Endothelial cell (in vitro differentiated cells): ENCODE results near the gene U2AF1. TPM values are rescaled to one million over a fixed set of nuclear protein-coding genes. Genes with fewer than 3 reads are reported as not detected.
"Not testable (repeated sequence)": the region's sequence is repeated elsewhere in the genome, so short reads cannot be mapped to it uniquely, and the experiment has no call there.

Experiments
- DNase-seq: peaks from one replicate; pipeline ENCODE4 v3.0.0; 2021; ENCODE audit warnings: low spot score
- H3K27ac Mint-ChIP-seq: one replicate; pipeline ENCODE4 v1.8.0; 2021; ENCODE audit warnings: mixed read lengths, inconsistent platforms; ENCODE audit not compliant: unreplicated experiment
- H3K27me3 Mint-ChIP-seq: one replicate; pipeline ENCODE4 v1.8.0; 2021; ENCODE audit warnings: mild to moderate bottlenecking, moderate library complexity, mixed read lengths, inconsistent platforms; ENCODE audit not compliant: unreplicated experiment
- H3K36me3 Mint-ChIP-seq: one replicate; pipeline ENCODE4 v1.8.0; 2021; ENCODE audit warnings: mild to moderate bottlenecking, low read depth, mixed read lengths, inconsistent platforms; ENCODE audit not compliant: unreplicated experiment
- H3K4me1 Mint-ChIP-seq: one replicate; pipeline ENCODE4 v1.8.0; 2021; ENCODE audit warnings: mild to moderate bottlenecking, mixed read lengths, inconsistent platforms; ENCODE audit not compliant: unreplicated experiment
- H3K4me3 Mint-ChIP-seq: one replicate; pipeline ENCODE4 v1.8.0; 2021; ENCODE audit warnings: mild to moderate bottlenecking, mixed read lengths, inconsistent platforms; ENCODE audit not compliant: unreplicated experiment
- H3K9me3 Mint-ChIP-seq: one replicate; pipeline ENCODE4 v1.8.0; 2021; ENCODE audit warnings: mixed read lengths, inconsistent platforms; ENCODE audit not compliant: unreplicated experiment
- total RNA-seq: library from RNA; stranded (reverse); fragmentation: NEBNext Ultra II Directional; extraction: Animal tissue kit (Norgen Biotek cat#: 25700); gene quantifications from one replicate; pipeline ENCODE4 v1.2.1, GENCODE V29; 2021; ENCODE audit not compliant: unreplicated experiment

The U2AF1 gene
- total RNA-seq, 1 donor from 2014 or later: 28.6 TPM

DNA sequence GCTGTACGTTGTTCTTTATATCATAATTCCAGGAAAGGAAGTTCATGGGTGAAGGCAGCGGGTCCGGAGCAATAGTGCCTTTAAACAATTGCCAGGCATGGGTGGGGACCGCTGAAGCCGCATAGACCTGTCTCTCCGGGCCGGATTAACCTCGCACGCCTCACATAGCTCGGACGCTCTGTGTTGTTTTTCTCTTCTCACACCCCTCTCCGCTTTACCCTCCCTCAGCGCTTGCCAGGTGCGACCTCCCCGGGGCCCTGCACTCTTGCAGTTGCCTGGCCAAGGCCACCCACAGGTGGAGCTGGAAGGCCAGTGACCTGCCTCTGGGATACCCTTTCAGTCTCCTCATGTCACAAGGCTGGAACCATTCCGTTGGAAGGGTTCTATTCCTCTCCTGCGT is 807 bp upstream of the U2AF1 start:
- not testable (repeated sequence) for H3K9me3 Mint-ChIP-seq, H3K4me3 Mint-ChIP-seq, H3K27ac Mint-ChIP-seq, H3K4me1 Mint-ChIP-seq, H3K36me3 Mint-ChIP-seq, DNase-seq, H3K27me3 Mint-ChIP-seq

DNA sequence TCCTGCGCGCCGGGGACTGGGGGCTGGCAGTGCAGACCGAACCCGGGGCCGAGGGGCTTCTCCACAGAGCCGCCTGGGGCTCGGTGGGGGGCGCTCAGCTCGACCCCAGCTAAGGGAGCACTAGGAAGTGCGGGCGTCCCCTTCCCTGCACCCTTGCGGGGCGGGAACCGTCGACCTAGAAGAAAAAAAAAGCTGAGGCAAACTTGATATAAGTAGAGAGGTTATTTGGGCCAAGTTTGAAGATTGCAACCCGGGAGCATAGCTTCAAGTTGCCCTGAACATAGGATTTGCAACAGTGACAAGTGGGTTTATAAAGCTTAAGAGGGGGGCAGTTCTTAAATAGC is 396 bp upstream of the U2AF1 start:
- H3K4me1 Mint-ChIP-seq, H3K36me3 Mint-ChIP-seq, H3K9me3 Mint-ChIP-seq, H3K4me3 Mint-ChIP-seq, H3K27me3 Mint-ChIP-seq, DNase-seq, H3K27ac Mint-ChIP-seq: not testable (repeated sequence)

DNA sequence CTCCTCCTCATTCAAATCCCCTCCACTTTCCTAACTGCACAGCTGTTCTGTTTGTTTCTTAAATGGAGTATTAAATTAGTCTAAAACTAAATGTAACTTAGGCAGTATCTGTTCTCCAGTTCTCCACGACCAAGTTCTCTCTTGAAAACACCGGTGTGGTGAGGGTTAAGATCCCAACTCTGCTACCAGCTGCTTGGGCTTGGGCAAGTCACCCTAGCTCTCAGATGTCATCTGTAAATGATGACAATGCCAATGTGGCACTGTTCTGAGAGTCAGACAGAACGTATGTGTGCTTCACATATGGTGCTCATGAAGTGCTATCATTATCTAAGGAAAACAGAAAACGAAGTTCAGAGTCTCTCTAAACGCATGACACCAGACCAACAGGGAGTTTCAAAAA is 2.7 kb downstream of the U2AF1 start:
- not testable (repeated sequence) for H3K27me3 Mint-ChIP-seq, H3K9me3 Mint-ChIP-seq, H3K27ac Mint-ChIP-seq, H3K36me3 Mint-ChIP-seq, H3K4me3 Mint-ChIP-seq, DNase-seq, H3K4me1 Mint-ChIP-seq

DNA sequence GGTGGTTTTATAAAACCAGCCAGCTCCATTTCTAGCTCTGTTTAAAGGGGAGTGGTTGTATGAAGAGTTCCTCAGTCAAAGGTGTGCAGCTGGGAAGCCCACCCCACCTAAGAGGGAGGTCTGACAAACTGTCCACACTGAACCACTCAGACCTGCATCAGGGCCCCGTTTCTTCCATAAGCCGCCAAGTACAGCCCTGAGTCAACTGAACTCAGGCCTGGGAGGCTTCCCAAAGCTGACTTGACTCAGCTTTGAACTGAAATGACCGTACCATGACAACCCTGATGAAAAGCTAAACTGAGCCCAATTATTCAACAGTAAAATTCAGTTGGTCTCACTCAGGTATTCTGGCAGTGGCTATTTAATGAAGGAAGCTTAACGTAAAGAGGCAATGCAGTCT is 5.1 kb downstream of the U2AF1 start:
- not testable (repeated sequence) for H3K4me3 Mint-ChIP-seq, H3K36me3 Mint-ChIP-seq, DNase-seq, H3K4me1 Mint-ChIP-seq, H3K27ac Mint-ChIP-seq, H3K27me3 Mint-ChIP-seq, H3K9me3 Mint-ChIP-seq

DNA sequence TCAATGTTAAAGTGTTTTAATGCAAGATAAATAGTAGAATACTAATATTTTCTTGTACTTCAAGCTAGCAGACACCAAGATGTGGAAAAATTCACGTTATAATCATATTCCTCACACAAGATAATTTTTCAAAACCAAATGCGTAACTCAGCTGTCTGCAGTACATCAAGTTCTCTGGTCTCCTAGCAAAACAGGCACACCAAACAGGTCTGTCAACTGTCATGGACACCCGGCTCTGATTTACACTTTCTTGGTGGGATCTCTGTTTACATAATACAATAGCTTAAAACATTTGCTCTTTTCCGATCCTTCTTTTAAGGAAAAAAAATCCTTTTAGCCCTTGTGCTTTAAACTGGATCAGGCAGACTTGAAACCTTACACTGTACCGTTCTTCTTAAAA is 5.7 kb downstream of the U2AF1 start:
- H3K36me3 Mint-ChIP-seq, DNase-seq, H3K27ac Mint-ChIP-seq, H3K9me3 Mint-ChIP-seq, H3K4me3 Mint-ChIP-seq, H3K4me1 Mint-ChIP-seq, H3K27me3 Mint-ChIP-seq: not testable (repeated sequence)

DNA sequence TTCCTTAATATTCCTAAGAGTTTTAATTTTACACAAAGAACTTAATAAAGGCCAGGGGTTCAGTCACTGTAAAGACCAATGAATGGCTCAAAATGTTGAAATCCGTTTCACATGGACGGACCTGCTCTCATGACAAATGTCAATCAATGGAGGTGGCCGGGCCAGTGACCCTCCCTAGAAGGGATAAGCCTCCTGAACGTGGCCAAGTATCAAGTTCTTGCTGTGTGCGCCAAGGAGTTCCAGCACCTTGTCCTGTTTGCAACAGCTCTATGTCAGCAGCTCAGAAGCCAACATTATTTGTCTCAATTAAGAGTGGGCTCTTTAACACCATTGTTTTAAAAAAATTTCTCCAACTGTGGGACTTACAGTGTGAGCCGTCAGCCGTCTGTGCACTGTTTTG is 6.4 kb downstream of the U2AF1 start:
- H3K4me3 Mint-ChIP-seq, DNase-seq, H3K4me1 Mint-ChIP-seq, H3K36me3 Mint-ChIP-seq, H3K27me3 Mint-ChIP-seq, H3K9me3 Mint-ChIP-seq, H3K27ac Mint-ChIP-seq: not testable (repeated sequence)

DNA sequence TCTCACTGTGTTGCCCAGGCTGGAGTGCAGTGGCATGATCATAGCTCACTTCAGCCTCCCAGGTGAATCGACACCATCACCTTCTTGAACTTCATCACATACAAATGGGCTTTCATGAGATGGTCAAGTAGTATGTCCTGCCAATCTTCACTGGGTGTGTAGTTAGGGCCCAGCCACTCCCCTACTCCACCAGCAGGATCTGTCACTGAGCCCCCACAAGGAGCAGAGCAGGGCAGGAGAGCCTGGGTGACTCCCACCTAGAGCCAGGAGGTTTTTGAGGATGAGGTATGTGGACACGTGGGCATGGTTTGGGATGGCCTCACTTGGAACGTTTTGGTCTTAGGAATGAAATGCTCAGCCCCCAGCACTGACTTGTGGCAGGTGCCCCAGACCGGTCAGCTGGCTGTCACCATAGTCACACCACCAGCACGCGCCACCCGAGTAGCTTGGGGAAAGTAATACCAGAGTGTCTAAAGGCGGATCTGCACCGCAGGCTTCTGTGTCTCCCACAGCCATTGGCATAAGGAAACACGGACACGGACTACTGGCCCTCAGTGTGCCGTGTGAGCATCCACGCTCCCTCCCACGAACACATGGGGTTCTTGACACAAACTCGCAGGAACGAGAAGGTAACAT is 15.3 kb downstream of the U2AF1 start:
- not testable (repeated sequence) for H3K27me3 Mint-ChIP-seq, DNase-seq, H3K27ac Mint-ChIP-seq, H3K4me3 Mint-ChIP-seq, H3K4me1 Mint-ChIP-seq, H3K9me3 Mint-ChIP-seq, H3K36me3 Mint-ChIP-seq

DNA sequence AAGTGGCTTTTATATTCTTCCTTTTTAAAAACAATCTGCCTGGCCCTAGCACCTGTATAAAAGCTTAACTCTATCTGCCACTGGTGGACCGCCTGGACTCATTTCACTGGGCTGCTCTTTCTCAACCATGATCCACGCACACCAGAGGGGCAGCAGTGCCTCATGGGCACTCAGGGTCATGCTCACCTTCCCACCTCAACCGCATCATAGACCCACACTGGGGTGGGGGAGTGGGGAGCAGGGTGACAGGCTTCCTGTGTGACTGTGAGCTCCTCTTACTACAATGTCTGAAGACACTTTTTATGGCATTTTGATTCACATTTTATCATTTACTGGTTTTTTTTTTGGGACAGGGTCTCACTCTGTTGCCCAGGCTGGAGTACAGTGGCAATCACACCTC is 16.4 kb downstream of the U2AF1 start:
- not testable (repeated sequence) for H3K4me1 Mint-ChIP-seq, H3K4me3 Mint-ChIP-seq, H3K36me3 Mint-ChIP-seq, H3K9me3 Mint-ChIP-seq, DNase-seq, H3K27me3 Mint-ChIP-seq, H3K27ac Mint-ChIP-seq

DNA sequence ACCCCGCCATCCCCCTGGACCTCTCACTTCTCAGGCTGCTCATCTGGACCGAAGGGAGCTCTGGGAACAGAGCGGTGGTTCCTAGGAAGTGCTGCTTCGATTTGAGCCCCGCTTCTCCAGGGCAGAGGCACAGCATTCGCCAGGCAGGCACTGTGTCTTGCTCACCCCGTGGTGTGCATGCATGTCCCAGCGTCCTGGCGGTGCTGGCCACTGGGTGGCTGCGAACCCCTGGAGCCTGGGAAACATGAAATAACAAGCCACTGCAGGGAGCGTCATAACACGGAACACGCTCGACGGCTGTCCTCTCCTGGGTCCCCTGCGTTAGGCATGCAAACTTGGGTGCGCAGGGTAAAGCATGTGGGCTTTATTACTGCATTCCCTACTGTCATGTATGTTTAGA is 17.9 kb downstream of the U2AF1 start:
- DNase-seq, H3K4me3 Mint-ChIP-seq, H3K4me1 Mint-ChIP-seq, H3K27ac Mint-ChIP-seq, H3K27me3 Mint-ChIP-seq, H3K9me3 Mint-ChIP-seq, H3K36me3 Mint-ChIP-seq: not testable (repeated sequence)

DNA sequence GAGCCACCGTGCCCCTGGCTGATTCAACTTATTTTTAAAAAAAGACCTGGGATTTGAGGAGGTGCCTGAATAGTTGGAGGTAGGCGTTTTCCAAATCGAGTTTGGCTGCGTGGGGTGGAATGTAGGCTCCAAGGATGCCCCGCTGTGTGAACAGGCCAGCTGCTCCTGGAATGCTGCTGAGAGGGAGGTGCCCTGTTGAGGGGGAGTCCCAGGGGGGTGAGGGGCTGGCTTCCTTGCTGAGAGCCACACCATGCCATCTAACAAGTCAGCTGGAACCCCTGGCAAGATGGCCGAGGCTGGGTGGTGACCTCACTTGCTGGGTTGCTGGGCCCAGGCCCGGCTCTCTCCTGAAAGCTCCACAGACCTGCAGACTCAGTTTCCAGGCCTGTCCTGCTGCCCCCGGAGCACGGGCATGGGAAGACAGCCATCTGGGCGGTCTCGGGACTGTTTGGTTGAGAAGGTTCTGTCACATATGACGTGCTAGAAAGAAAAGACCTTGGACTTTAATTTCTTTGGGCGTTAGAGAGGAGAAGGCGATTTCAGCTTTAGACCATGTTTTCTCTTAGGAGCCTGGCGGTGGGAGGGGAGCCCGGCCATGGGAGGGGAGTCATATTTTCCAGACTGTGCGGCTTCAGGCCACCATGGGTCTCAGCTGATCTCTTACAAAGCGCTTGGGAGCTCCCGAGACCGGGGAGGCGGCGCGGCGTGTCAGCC is 24.6 kb downstream of the U2AF1 start:
- not testable (repeated sequence) for H3K27me3 Mint-ChIP-seq, H3K36me3 Mint-ChIP-seq, H3K9me3 Mint-ChIP-seq, H3K4me1 Mint-ChIP-seq, H3K27ac Mint-ChIP-seq, DNase-seq, H3K4me3 Mint-ChIP-seq

DNA sequence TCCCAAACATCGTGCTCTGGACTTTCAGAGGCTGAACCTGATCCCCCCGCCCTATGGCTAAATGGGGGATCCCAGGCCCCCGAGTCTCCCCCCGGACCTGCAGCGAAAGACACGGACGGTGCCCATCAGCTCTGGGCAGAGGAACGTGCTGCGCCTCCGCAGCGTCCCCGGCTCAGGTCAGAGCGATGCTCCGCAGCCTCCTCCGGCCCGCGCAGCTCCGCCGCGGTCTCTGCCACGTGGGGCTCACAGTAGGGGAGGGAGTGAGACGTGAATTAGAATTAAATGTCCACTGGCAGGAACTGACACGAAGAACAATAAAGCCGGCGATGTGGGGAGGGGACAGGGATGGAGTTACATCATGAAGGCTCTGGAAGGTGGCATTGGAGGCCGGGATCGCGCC is 30.7 kb downstream of the U2AF1 start:
- H3K9me3 Mint-ChIP-seq, H3K27me3 Mint-ChIP-seq, H3K4me1 Mint-ChIP-seq, DNase-seq, H3K36me3 Mint-ChIP-seq, H3K27ac Mint-ChIP-seq, H3K4me3 Mint-ChIP-seq: not testable (repeated sequence)

DNA sequence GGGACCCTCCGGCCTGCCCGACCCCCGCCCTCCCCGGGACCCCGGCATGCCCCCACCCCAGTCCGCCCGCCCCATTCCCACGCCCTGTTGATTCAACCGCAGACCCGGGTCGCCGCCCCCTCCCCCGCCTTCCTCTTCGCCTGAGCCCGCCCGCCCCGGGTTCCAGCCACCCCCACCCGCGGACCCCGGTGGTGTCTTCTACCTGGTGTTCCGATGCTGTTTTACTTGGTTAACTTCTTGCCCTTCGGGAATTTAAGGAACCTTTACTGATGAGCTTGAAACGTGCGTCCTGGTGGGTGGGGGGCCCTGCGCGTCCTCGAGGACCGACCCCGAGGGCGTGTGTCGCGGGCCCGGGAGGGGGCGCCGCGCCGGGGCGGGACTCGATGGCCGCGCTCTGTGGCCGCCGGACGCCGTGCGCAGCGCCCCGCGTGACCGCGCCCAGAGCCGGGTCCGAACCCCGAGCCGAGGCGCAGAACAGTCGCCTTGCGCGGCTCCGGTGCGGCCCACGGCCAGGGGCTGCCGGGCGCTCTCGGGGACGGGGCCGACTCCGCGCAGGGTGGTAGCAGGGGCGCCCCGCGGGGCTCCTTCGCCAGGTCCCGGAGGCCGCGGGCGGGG is 31.2 kb downstream of the U2AF1 start:
- not testable (repeated sequence) for H3K27ac Mint-ChIP-seq, H3K36me3 Mint-ChIP-seq, H3K27me3 Mint-ChIP-seq, H3K4me3 Mint-ChIP-seq, H3K4me1 Mint-ChIP-seq, DNase-seq, H3K9me3 Mint-ChIP-seq
